HG02870 (cell line): ENCODE results near the gene NUMA1.
A peak's percentile ranks its signal among the peaks of the same experiment; 100 is the strongest.

Source experiments
- ATAC-seq: cut with Tn5 transposase; IDR thresholded peaks from one replicate; pipeline ENCODE4 v1.9.1; 2021; ENCODE audit warnings: mild to moderate bottlenecking, moderate library complexity; ENCODE audit not compliant: unreplicated experiment

Gene NUMA1, protein sequence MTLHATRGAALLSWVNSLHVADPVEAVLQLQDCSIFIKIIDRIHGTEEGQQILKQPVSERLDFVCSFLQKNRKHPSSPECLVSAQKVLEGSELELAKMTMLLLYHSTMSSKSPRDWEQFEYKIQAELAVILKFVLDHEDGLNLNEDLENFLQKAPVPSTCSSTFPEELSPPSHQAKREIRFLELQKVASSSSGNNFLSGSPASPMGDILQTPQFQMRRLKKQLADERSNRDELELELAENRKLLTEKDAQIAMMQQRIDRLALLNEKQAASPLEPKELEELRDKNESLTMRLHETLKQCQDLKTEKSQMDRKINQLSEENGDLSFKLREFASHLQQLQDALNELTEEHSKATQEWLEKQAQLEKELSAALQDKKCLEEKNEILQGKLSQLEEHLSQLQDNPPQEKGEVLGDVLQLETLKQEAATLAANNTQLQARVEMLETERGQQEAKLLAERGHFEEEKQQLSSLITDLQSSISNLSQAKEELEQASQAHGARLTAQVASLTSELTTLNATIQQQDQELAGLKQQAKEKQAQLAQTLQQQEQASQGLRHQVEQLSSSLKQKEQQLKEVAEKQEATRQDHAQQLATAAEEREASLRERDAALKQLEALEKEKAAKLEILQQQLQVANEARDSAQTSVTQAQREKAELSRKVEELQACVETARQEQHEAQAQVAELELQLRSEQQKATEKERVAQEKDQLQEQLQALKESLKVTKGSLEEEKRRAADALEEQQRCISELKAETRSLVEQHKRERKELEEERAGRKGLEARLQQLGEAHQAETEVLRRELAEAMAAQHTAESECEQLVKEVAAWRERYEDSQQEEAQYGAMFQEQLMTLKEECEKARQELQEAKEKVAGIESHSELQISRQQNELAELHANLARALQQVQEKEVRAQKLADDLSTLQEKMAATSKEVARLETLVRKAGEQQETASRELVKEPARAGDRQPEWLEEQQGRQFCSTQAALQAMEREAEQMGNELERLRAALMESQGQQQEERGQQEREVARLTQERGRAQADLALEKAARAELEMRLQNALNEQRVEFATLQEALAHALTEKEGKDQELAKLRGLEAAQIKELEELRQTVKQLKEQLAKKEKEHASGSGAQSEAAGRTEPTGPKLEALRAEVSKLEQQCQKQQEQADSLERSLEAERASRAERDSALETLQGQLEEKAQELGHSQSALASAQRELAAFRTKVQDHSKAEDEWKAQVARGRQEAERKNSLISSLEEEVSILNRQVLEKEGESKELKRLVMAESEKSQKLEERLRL (N-terminal part only)

DNA sequence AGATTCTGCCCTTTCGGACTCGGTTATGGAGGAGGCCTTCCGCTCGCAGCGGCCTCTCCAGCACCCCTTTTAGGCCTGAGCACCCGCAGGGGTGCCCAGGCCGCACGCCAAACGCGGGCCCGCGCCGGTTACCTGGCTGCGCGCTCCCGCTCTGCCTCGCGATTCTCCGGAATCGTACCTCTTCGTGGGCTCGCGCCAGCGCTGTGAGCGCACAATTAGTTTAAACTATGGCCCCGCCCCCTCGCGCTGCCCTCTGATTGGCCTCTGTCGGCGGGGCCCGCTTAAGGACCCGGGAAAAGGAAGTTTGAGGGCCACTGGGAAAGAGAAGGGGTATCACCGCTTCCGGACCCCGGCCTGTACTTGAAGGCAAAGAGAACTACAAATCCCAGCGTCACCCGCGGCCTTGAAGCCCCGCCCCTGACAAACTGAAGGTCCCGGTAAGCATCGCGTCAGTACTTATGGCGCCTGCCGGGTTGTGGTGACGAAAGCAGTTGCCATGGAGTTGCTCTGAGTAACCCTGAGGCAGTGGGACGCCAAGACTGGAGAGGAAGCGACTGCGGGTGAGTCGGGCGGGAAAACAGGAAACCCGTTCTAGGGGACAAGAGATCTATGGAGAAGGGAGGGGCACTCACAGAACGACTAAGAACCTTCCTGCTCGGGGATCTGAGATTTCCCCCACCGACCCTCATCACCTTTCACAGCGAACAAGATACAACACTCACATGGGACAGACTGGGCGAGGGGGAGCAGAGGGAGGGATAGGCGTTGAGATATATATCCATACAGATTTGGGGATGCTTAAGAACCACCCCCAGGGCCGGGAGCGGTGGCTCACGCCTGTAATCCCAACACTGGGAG, at the start of gene NUMA1, which contains the start of gene LRRC51:
Gene NUMA1 (minus strand): TSS at position 217 of the 858 bp plus-strand sequence. CDS start 44,599 bp downstream, outside the sequence.
Gene LRRC51 (plus strand): TSS at position 525 of the 858 bp plus-strand sequence. CDS start 8,234 bp downstream, outside the sequence.
- peak; percentile 94 for ATAC-seq

DNA sequence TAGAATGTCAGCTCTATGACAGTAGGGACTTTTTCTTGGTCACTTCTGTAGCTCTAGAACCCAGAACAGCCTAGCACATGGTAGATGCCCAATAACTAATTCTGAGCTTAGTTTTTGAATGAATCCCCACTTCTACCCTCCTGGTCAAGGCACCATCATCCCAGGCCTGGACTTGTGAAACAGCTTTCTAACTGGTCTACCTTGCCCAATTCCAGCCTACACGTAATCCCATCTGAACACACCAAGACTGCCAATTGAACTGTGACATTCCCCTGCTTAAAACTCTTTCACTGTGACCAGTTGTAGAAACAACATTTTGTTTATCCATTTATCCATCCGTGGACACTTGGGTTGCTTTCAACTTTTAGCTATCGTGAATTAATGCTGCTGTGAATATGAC, 49.0 kb upstream of the NUMA1 start:
- no peak for ATAC-seq

DNA sequence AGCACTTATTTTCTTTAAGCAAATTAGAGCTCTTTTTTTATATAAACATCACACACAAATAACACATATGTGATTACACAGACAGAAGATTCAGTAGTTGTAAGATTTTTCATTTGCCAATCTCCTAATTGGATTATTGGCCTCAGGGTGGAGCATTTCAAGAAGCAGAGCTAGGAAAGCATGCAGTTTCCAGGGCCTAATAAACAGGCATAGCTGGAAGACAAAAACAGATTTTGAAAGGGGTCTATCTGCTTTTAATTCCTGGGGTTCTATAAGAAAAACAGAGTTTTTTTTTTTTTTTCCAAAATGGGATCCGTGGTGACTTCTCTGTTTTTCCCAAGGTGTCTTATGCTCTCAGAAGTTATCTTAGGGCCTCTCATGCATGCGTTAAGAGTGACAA, 47.6 kb upstream of the NUMA1 start:
- ATAC-seq, result no peak

DNA sequence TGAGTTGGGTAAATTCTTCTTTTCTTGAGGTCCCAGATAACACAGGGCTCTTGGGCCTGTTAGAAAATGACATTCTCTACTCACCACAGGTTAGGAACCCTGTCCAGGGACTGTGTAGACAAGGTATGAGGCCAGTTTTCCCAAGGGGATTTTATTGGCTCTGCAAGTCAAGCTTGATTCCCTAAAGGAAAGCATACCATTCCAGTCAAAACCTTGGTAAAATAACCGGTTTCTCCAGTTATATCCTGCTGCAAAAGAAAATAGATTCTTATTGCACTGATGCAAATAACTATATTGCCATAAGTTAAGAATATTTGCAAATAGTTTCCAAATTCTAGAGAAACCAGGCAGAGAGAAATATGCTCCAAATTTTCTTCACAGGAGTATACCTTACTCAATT, 45.6 kb upstream of the NUMA1 start:
- no peak for ATAC-seq

DNA sequence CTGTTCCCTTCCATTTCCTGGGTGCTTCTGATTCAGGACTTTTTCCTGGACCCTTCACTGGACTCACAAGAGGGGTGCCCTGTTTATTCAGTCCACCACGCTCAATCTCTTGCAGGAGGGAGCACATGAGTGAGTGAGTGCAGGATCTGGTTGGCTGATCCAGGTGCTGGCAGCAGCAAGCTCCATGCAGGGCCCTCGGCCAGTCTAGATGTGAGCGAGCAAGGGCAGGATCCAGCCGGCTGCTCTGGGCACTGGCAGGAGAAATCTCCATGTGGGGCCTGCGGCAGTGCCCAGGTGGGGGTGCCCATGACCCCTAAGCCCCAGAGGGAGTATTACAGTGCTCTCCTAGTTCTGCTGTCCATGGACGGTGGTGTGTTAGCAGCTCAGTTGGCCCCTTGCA, 43.7 kb upstream of the NUMA1 start:
- ATAC-seq, result no peak

DNA sequence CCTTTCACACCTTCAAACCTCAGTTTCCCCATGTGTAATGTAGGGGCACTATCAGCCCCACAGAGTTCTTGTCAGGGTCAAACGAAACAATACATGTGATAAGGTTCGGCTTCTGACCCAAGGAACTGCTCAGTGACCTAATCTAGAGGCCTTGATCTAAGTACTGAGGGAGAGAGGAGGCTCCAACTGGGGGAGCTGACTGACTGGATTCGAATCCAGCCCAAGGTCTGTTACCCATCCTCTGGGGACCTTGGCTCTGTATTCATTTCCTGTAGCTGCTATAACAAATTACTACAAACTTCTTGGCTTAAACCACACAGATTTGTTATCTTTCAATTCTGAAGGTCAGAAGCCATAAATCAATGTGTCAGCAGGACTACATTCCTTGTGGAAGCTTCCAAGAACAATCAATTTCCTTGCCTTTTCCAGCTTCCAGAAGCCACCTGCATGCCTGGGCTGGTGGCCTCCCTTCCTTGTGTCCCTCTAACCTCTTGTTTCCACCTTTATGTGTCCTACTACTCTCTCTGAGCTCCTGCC, 42.8 kb upstream of the NUMA1 start:
- ATAC-seq, result no peak

DNA sequence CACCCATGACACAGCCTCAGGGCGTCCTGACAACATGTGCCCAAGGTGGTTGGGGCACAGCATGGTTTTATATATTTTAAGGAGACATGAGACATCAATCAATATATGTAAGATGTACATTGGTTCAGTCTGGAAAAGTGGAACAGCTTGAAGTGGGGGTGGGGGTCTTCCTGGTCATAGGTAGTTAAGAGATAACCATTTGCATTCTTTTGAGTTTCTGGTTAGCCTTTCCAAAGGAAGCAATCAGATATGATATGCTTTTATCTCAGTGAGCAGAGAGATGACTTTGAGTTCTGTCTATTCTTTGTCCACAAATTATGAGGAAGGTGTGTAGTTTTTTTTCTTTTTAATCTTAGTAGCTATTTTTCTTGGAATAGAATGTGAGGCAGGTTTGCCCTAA, 42.3 kb upstream of the NUMA1 start:
- no peak for ATAC-seq

DNA sequence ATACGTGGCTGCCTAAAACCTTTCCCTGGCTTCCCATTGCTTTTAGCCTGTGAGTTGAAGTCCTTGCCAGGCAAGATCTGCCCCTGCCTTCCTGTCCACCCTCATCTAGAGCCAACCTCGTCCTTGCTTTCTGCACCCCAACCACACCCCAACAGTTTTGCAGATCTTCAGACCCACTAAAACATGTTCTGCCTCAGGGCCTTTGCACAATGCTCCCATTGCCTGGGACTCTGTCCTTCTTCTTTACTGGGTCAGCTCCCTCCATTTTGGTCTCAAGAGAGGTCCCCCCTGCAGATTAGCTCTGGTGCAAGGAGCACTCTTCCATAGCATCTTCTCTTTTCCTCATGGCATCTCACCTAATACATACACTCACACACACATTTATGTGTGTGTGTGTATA, 40.6 kb upstream of the NUMA1 start:
- ATAC-seq, result no peak

DNA sequence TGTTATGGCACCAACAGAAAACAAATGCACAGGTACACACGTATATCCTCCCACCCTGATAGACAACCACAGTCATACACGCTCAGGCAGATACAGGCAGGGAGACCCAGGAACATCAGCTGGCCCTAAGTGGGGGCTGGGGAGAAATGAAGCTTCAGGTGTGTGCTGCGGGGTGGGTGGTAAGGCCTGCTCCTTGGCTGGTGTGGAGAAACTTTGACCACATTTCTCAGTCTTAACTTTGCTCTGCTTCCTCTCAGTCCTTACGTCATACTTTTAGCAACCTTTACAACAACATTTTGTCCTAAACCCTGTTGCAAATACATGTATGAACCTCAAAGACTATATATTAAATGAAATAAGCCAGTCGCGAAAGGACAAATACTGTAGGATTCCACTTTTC, 38.9 kb upstream of the NUMA1 start:
- no peak for ATAC-seq

DNA sequence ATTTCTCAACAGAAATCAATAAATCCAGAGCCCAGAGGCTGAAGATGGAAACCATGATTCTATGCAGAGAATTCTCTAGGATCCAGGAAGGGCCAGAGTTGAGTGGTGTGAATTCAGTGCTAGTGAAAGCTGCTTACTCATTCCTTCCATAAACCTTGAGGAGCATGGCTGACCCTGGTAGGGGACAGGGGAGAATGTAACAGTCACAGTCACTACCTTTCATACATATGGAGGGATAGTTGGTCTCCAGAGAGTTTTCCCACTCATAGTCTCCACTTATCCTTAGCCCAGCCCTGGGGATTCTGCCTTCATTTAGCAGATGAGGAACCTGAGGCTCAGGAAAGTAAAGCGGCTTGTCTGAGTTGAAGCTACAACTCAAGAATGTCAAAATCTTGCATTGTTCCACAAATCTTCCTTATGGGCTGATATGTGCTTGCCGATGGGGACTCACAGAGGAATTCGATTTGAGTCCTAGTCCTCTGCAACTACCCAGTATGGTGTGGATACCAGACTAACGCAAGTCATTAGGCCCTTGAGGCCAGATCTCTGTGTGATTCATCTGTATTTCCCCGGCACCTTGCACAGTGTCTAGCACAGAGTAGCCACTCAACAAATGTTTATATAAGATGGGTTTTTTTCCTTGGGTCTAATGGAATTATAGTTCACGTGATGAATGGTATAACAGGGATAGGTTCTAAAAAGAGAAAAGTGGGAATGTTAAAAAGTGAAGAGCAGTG, 35.8 kb upstream of the NUMA1 start:
- ATAC-seq, result no peak

DNA sequence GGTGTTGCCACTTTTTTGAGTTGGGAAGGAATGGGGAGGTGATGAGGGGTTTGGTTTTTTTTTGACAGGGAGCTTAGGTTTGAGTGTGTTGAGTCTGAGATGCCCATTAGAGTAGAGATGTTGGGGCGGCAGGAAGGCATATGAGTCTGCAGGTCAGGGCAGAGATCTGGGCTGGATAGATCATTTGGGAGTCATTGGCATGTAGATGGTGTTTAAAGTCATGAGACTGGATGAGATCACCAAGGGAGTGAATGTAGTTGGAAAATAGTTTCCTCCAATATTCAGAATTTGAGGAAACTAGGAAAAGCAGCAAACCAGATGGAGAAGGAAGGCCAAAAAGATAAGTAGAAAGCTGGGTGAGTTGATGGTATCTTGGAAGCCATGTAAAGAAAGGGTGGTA, 34.2 kb upstream of the NUMA1 start:
- no peak for ATAC-seq

DNA sequence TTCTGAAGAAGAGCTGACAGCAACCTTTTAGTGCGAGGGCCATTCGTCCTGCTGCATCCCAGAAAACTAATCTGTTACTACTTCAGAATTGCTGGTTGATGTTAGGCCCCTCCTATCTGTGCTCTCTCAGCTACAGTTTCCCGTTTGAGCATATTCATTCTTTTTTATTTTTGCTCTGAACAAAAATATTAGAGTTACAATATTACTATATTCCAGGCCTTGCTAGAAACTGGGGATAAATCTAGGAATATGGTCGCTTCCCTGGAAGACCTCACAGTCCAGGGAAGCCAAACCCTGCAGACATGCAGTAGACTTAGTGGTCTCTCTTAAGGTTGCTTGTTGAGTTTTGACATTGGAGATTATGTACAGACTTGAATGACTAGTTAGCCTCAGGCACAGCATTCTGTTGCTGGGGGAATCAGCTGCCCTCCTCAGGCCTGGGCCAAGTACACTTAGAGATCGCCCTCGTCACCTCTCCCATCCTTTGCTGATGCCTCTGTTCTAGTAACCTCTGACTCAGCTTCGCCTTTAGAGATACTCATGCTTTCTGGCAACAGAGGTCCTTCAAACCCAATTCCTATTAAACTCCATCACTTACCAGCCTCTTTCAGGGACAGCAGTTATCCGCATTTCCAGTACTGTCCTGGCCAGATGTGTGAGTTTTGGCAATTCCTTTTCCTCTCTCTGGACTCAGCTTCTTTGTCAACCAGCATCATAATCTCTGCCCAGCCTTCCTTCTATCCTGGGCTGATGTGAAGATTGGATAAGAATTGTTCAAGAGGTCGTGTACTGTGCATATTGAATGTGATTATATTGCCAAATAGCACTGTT, 32.9 kb upstream of the NUMA1 start:
- no peak for ATAC-seq

DNA sequence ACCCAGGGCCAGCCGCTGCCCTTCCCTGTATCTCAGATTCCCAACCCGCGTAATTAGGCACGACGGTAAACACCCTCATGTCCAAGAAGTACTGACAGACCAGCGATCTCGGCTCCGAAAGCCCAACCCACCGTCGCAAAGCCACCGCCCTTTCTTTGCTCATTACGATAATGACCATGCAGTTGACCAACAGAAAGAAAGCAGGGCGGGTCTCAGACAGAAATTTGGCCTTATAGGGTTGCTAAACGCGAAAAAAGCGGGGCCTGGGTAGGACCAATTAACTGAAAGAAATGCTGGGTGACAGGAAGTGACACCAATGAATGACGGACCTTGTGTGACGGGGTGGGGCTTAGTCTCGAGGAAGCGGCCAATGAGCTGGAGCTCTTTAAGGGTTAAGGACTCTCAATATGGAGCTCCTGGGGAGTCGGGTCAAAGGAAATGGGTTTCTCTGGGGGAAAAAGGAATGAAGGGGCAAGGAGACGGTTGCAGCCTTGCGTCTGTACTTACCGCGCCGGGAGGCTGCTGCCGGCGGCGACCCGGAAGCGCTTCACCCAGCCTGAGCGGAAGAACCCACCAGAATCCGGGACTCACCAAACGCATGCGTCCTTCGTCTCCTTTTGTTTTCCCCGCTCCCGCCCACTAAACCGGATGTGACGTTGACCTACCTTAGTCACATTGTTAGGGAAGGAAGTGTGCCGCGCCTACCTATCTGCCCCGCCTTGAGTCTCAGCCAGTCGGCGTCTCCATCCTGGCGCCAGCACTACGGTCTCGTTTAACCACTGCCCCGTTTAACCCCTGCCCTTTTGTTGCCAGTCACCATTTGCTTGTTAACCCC, 32.0 kb upstream of the NUMA1 start, which contains the start of gene ANAPC15:
Gene ANAPC15 (minus strand): TSS at position 553 of the 835 bp plus-strand sequence. CDS start 1,419 bp downstream, outside the sequence.
- peak; percentile 86 for ATAC-seq

DNA sequence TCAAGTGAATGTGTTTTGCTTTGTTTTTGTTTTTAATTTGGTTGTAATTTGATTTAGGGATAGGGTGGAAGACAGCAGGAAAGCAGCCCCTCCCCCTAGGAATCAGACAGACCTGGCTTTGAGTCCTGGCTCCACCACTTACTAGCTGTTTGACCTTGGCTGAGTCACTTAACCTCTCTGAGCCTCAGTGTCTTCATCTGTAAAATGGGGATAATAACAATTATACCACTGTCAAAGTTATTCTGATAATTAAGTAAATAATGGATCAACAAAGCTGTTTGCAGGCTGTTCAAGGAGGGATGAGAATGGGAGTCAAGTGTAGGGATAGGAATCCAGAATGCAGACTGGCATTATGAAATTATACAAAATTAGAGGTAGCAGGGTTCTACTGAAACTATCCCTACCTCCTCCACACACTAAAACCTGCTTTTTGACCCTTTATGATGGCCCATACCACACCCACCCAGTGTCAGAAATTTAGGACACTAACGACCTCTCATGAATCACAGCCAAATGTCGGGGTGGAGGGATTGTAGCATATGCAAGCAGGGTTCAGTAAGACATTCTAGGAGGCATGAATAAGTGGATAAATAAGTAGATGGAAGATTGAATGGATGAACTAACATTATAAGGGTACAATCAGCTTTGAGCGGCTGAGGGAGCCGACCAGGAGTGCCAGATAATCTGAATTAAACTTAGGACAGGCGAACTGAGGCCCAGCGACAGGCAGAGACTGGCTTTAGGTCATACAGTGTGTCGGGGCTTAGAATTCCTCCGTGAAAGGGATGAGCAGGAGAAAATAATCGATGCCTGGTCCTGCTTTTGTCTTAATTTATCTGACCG, 31.2 kb upstream of the NUMA1 start:
- ATAC-seq, result no peak

DNA sequence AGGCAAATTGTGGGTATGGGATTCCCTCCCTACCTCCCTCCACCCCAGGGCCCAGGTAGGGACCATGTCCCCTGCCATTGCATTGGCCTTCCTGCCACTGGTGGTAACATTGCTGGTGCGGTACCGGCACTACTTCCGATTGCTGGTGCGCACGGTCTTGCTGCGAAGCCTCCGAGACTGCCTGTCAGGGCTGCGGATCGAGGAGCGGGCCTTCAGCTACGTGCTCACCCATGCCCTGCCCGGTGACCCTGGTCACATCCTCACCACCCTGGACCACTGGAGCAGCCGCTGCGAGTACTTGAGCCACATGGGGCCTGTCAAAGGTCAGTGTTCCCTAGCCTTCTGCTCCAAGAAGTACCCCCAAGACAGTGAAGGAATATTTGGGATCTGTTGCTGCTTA, 25.5 kb upstream of the NUMA1 start, which contains the start of gene TOMT:
Gene TOMT (plus strand): TSS at position 37 of the 400 bp plus-strand sequence. CDS start 28 bp downstream, at position 65.
- ATAC-seq, result no peak

DNA sequence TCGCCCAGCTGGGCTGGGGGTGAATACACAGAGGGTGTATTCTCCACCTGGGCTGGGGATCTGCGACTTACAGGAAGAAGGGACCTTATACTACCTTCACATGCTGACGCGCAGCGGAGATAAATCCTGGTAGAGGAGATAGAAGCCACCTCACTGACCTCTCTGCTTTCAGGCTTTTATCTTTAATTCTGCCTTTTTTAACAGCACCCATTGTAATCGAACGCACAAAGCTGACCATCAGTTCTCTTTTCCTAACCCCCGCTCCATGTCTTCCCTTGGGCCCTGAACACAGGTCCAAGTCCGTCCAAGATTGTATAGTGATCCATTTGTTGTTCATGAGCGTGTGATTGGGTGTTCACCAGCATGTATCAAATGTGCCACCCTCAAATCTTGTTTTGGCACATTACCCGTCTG, 23.4 kb upstream of the NUMA1 start:
- no peak for ATAC-seq
